ENCODE measurements around the gene FAM167B.

Gene FAM167B

DNA sequence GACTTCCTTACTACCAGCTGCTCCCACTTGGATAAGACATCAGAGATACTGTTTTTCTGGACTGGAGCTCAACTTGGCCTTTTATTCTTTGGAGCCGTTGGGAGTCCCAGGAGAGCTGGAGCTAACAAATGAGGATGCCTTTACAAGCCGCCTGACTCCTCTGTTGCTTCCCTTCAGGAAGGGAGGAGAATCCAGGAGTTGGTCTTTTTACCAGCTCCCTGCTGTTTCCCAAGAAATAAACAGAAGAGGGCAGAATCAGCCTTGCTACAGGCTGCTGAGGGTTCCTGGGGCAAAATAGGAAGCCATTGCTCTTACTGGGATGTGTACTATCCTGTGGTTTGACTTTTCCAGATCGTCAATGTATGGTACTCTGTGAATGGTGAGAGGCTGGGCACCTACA is 23.3 kb upstream of the FAM167B start:
- DNase-seq (ENCODE audit: low spot score), result no peak

DNA sequence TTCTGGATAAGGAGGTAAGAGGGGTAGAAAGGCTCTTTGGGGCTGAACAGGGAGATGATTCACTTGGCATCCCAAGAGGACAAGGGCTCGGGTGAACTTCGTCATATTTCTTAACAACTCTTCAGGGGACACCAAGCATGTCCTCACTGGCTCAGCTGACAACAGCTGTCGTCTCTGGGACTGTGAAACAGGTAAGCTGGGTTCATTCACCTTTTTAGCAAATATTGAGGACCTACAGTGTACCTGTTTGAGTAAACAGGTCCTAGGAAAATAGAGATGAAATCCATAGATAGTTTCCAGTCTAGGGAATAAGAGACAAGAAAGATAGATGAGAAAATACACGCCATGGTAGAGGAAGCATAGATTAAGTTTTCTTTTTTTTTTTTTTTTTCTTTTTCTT is 22.7 kb upstream of the FAM167B start:
- no peak for DNase-seq (ENCODE audit: low spot score)

GRCh38 chr1:32228771-32229170 is 18.3 kb upstream of the FAM167B start:
- no peak for DNase-seq (ENCODE audit: low spot score)

GRCh38 chr1:32231843-32232432 is 15.1 kb upstream of the FAM167B start:
- no peak for DNase-seq (ENCODE audit: low spot score)

- DNase-seq (ENCODE audit: low spot score), result no peak
These were observed 14.3 kb upstream of the FAM167B start for GRCh38 chr1:32232558-32233304.

DNA sequence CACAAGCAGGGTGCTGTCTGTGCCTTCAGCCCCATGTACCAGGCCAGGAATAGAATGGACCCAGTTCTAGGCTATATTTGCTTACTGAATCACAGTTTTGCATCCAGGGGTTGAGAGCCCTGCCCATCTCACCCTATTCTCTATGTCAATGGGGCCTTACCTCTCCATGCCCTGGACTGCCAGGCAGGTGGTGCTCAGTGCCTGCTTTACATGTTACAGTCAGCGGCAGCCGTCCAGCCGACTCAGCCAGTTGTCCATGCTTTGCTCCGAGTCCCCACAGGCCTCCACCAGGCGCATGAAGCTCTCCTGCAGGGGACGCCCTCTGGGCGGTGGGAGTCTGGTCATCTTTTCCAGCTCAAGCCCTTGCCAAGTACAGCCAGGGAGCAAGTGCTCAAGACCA is 12.2 kb upstream of the FAM167B start:
- no peak for DNase-seq (ENCODE audit: low spot score)

GRCh38 chr1:32239337-32239736 is 7.7 kb upstream of the FAM167B start:
- DNase-seq (ENCODE audit: low spot score), result no peak

- no peak for DNase-seq (ENCODE audit: low spot score)
These were observed 7.3 kb upstream of the FAM167B start for GRCh38 chr1:32239790-32240139.

GRCh38 chr1:32240140-32240951 is 6.7 kb upstream of the FAM167B start:
- peak; percentile 78 for DNase-seq (ENCODE audit: low spot score)

DNA sequence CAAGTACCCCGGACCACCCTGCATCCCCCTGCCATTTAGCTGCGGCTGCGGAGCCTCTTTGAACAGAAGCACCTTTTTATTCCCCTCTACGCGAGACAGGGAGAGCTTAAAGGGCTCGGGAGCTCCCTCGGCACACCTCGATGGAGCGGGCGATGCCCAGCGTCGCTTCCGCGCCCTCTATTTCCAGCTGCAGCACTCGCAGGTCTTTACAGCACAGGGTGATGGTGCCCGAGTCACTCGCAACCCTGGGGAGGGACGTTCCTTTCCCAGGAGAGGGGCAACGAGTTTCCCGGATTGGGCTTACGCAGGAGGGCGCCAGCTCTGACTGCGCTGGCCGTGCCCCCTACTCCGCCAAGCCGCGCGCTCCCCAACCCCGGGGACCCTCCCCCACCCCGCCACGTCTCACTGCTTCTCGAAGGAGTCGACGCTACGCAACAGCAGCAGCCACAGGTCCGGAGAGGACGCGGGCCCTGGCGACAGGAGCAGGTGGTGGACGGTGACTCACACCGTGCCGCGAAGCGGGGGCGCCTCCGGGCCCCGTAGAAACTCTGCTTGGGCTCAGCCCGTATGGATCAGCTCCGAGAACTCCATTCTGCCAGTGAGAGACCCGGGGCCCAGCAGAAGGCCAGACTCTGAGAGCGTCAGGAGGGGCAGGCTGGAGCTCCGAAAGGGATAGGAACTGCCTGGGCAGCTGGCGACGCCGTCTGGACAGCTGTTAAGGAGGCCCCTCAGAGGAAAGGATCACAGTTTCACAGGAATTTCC is 5.8 kb upstream of the FAM167B start:
- peak; percentile 63 for DNase-seq (ENCODE audit: low spot score)

- DNase-seq (ENCODE audit: low spot score), result peak; percentile 15
These were observed 4.6 kb upstream of the FAM167B start for GRCh38 chr1:32242341-32242851.

DNA sequence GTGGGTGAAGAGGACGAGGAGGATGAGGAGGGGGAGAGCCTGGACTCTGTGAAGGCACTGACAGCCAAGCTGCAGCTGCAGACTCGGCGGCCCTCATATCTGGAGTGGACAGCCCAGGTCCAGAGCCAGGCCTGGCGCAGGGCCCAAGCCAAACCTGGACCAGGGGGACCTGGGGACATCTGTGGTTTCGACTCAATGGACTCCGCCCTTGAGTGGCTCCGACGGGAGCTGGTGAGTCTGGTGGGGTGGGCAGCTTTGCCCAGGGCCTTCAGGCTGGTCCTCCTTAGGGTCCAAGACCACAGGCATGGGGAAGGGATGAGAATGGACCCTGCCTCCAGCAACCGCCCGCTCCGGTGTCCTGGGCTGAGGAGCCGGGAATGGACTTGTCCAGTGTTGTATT is 430 bp downstream of the FAM167B start:
- peak; percentile 7 for DNase-seq (ENCODE audit: low spot score)

- DNase-seq (ENCODE audit: low spot score), result peak; percentile 85
These were observed 1.2 kb downstream of the FAM167B start for GRCh38 chr1:32247983-32248889.

GRCh38 chr1:32249831-32250525 is 3.0 kb downstream of the FAM167B start:
- DNase-seq (ENCODE audit: low spot score), result no peak

DNA sequence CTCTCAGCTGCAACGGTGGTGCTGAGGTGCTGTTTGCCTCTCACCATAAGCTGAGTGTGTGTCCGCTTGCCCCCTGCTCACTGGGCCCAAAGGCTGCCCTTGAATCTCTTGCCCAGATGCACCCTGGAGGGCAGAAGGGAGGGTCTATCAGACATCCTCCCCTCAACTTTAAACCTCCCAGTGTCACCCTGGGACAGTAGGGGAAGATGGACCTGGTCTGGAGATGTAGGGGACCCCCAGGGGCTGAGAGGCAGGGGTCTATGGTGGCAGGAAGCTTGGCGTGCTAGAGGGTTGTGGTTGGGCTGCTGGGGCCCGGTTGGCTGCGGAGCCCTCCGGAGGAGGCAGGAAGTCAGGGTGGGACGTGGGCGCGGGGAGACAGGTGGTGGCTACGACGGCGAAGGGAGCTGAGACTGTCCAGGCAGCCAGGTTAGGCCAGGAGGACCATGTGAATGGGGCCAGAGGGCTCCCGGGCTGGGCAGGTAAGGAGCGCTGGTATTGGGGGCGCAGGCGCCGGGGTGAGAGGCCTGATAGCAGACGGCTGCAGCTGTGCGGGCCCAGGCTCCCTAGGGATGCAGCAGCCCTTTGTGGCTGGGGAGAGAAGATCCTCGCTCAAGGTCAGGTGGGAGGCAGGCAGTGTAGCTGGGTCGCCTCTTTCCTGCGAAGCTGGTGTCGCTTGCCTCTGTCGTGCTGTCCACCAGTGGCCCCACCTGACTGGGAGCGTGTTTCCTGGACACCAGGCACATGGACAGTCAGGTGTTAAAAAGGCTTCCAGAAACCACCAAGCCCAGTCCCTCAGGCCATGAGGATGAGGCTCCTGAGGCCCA is 4.1 kb downstream of the FAM167B start, which contains the start of gene LCK:
LCK (plus strand) TSS at position 373 of the 824 bp plus-strand sequence. CDS start 23,065 bp downstream, outside the sequence.
- DNase-seq (ENCODE audit: low spot score), result no peak

DNA sequence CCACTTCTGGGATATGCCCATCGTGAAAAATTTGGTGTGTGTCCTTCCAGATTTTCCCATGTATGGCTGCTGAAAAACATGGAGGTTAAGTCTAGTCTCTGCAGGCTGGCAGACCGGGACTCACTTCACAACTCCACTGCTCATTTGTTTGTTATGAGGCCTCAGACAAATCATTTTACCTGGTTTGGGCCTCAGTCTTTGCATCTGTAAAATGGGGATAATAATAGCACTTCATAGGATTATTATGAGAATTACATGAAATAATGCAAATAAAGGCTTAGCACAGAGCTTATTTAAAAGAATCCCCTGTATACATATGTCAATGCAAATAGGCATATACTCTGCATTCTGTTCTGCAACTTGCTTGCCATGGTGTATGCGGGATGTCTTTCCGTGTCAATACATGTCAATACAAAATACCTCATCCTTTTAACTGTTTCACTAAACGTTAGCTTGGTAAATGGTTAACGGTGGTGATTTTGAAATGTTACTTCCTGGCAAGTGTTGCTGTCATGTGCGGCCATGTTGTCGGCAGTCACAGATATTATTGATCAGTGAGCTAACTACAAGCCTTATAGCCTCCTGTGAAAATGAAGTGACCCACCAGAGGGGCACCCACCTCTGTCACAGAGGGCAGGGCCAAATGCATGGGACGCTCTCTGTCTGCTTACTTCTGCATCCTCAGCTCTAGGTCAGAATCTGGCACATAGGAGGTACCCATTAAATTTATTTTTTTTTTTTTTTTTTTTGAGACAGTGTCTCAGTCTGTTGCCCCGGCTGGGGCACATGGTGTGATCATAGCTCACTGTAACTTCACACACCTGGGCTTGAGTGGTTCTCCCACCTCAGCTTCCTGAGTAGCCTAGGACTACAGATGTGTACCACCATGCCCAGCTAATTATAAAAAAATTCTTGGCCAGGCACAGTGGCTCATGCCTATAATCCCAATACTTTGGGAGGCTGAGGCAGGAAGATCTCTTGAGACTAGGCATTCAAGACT is 8.3 kb downstream of the FAM167B start:
- no peak for DNase-seq (ENCODE audit: low spot score)

DNA sequence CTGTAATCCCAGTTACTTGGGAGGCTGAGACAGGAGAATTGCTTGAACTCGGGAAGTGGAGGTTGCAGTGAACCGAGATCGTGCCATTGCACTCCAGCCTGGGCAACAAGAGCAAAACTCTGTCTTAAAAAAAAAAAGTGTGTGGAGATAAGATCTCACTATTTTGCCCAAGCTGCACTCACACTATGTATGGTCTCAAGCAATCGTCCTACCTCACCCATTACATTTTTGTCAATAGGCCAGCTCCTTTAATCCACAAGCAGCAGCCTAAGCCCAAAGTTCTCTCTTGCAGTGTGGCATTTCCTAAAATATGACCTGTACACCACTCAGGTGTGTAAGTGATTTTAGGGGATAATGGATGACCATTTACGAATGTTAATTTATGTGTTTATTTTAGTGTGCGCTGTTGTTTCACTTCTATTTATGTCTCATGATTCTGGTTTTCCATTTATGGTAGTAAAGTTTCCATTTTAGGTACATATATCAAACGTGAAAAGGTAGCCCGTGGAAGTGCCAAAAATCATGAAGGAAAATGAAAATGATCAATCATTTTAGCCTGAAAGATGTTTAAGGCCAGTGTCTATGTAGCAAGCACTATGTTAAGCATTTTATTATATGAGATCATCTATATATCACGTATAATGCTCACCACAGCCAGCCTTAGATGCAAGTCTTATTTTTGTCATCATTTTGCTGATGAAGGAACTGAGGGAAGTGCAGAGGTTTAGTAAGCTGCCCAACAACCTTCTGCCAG is 9.6 kb downstream of the FAM167B start:
- no peak for DNase-seq (ENCODE audit: low spot score)

GRCh38 chr1:32257227-32257508 is 10.1 kb downstream of the FAM167B start:
- DNase-seq (ENCODE audit: low spot score), result no peak
